GM19324 (cell line): ENCODE data around the gene PAIP1.
"Not testable (repeated sequence)": the region's sequence is repeated elsewhere in the genome, so short reads cannot be mapped to it uniquely, and the experiment has no call there.

ENCODE experiments used
- ATAC-seq: cut with Tn5 transposase; IDR thresholded peaks from one replicate; pipeline ENCODE4 v1.9.1; 2021; ENCODE audit warnings: mild to moderate bottlenecking, moderate library complexity; ENCODE audit not compliant: unreplicated experiment, low FRiP score

PAIP1 gene, protein sequence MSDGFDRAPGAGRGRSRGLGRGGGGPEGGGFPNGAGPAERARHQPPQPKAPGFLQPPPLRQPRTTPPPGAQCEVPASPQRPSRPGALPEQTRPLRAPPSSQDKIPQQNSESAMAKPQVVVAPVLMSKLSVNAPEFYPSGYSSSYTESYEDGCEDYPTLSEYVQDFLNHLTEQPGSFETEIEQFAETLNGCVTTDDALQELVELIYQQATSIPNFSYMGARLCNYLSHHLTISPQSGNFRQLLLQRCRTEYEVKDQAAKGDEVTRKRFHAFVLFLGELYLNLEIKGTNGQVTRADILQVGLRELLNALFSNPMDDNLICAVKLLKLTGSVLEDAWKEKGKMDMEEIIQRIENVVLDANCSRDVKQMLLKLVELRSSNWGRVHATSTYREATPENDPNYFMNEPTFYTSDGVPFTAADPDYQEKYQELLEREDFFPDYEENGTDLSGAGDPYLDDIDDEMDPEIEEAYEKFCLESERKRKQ

DNA sequence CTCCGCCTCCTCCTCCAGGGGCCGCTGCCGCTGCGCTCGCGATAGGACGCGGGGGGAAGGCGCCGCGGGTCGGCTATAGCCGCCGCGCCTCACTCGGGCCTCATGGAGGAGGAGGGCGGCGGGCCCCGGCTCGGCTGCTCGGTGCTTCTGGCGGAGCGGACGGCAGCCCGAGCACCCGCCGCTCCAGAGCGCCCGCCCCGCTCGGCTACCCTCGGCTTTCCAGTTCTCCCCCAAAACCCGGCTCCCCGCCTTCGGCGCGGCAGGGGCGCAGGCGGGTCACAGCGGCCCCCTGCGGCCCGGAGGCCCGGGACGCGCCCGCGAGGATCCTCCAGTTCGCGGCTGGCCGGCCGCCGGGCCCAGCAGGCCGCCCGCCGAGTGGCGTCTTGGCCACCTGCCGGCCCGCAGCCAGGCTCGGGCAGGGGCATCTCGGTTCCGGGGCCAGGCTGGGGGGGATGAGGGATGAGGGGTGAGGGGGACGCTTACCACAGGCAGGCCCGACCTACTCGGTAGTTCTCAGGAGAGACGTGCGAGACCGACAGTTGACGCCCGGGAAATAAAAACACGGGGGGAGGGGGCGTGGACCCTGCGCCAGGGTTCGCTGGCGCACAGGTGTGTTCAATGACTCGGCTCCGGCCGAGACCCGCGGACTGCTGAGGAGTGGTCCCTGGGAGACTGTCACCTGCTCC lies at the start of gene PAIP1:
TSS of gene PAIP1 (minus strand) at position 221 of the 686 bp plus-strand sequence. CDS start 231 bp downstream, outside the sequence.
- ATAC-seq = peak; percentile 86

DNA sequence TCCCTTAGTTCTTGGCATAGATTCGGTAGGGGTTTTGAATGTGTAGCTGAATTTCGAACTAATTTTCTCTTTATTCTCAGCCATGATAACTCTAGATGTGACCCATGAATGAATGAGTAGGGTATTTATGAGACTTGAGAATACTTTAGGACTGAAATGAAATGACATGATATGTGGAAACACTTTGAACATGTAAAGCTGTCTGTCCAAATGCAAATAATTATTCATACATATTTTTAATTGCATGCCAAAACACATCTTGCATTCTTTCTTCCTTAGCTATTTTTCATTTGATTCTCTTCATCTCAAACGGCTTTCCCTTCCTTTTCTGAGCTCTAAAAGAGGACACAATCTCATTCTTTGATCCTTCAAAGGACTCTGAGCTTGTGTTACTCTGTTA lies 49.5 kb upstream of the PAIP1 start:
- no peak for ATAC-seq

DNA sequence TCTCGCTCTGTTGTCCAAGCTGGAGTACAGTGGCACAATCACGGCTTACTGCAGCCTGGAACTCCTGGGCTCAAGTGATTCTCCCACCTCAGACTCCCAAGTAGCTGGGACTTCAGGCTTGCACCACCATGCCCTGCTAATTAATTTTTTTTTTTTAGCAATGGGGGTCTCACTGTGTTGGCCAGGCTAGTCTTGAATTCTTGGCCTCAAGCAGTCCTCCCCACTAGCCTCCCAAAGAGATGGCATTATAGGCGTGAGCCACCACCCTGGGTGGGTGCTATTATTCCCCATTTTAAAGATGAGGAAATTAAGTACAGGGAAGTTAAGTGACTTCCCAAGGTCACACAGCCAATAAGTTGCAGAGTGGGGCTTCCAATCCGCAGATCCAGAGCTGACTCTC lies 47.8 kb upstream of the PAIP1 start:
- ATAC-seq = no peak

DNA sequence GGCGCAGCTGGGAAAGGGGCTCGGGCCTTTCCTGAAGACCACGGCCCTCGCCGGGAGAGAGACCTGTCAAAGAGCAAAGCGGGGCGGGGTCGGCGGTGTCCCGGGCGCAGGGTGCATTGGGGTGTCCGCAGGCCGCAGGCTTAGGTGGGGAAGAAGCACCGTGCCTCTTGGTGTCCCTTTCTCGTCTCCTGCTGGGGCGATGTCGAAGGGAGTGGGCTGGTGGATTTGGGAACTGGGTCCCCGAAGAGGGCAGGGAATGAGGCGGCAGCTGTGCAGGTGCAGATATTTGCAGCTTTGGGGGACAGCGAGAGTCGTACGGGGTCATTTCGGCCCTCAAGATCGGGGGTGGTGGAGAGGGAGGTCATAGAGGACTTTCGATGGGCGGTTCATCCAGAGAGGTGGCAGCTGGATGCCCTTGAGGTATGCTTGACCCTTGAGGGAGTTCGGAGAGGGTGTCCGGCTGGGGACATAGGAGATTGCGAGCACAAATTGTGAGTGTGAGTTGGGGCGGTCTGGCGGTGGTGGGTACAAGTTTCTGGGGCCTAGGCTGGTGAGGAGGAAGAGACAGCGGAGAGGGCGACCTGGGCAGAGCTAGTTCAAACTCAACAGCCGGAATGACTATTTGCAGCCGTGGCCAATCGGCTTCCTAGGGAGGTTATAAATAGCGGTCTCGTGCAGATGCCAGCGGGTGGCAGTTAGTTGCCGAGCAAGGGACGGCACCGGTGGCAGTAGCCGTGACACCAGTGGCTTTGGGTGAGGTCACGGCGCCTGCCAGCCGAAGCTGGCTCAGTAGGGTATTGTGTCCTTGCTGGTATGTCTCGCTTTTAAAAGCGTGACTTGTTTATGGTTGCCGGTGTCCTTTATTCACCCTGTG lies 46.7 kb upstream of the PAIP1 start:
- ATAC-seq = peak; percentile 53

DNA sequence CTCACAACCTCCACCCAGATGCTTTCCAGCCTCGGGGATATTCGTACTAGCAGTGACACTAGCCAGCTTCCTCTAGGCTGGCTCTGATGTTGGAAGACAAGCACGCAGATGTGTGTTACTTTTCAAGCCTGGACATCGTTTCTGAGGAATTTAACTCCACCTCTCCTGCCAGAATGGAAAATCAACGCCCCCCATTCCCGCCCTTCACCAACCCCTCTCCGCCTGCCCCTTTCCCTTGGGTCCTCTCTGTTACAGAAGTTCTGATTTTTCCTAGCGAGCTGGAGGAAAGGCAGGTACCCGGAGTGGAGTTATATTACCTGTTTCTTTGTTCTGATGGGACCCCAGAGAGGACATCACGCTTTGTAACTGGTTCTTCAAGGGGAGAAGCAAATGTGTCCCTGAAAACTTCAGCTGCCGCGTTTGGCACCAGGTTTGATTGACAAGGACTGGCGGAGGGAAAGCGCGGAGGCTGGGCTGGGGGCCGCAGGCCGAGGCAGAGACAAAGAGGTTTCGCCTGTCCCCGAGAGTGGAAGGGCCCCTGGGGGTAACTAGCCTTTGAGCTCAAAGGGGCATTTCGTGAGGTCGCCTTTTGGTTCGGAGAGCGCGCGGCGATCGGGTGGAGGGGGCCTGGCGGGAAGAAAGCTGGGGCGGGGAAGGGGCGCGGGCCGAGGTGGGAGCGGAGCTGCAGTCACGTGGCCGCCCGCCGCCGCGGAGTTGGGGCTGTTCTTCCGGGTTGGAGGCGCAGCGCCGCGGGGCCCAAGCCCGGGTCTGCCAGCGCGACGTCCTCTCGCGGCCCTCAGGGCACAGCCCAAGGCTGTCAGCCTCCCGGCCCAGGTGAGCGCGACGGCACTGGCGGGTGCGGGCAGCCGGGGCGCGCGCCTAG lies 45.8 kb upstream of the PAIP1 start, which contains the start of gene NNT:
TSS of gene NNT (plus strand) at position 720 of the 883 bp plus-strand sequence. CDS start 6,016 bp downstream, outside the sequence.
- peak; percentile 85 for ATAC-seq

DNA sequence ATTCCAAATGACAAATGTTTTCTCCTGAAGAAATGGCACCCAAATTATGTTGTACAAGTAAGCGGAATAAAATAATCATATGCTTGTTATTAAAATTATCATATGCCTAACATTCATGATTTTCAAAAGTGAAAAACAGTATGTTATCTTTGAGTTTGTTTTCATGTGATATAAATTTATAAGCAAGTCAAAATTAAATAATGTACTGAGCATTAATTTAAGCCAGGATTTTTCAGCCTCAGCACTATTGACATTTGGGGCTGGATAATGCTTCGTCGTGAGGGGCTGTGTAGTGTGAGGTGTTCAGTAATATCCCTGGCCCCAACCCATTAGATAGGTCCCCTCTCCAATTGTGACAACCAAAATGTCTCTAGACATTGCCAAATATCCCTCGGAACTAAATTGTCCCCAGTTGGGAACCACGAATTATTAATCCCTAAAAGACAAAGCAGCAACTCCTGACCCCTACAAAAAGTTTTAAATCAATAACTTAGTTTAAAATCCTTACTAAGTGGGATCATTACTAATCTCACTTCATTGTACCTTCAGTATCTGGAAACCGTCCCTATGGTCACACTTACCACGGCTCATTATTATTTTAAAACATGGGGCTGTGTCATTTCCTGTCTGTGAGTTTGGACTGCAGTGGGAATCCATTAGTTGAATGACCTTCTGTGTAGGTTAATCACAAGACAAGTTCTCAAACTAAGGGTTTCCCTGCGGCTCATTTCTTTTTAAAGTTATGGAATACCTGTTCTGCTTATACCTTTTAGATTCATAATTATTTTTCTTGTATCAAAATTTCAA lies 44.8 kb upstream of the PAIP1 start:
- no peak for ATAC-seq

DNA sequence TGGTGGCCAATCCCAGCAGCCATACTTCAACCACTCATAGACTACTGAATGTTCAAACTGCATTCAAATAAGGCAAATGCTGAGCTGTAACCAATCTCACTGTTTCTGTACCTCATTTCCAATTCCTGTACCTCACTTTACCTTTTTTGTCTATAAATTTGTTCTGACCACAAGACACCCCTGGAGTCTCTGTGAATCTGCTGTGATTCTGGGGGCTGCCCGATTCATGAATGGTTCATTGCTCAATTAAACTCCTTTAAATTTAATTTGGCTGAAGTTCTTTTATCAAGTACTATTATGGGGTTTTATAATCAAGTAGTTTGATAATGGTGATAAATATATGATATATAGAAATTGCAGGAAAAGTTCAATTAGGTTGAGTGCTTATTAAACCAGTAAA lies 42.0 kb upstream of the PAIP1 start:
- ATAC-seq = not testable (repeated sequence)

DNA sequence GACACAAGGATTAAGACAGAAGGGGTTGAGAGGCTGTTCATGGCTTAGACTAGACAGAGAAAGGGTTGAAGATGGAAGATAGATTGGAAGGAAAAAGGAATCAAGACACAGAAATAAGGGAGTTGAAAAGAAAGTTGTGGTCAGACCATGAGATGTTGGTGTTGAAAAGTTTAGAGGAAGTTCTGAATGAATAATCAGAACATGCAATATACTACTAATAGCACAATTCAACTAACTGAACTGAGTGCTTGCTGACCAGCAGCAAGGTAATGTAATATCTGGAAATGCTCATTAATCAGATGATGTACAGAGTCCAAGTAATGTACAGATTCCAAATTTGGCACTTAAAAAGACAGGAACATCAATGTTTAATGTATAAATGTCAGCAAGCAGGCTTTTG lies 35.5 kb upstream of the PAIP1 start:
- no peak for ATAC-seq

DNA sequence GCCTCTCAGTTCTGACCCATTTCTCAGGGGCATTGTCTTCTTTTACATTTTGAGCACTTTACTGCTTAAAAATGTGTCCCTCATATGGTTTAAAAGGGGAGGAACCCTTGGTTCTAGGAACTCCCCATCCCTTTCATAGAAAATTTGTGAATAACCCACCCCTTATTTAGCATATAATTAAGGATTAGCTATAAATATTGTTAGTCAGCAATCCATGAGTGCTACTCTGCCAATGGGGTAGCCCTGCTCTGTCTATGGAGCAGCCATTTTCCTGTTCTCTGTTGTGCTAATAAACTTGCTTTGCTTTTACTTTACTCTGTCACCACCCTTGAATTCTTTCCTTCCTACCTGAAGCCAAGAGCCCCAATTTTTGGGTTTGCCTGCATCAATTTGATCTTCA lies 33.8 kb upstream of the PAIP1 start:
- no peak for ATAC-seq

DNA sequence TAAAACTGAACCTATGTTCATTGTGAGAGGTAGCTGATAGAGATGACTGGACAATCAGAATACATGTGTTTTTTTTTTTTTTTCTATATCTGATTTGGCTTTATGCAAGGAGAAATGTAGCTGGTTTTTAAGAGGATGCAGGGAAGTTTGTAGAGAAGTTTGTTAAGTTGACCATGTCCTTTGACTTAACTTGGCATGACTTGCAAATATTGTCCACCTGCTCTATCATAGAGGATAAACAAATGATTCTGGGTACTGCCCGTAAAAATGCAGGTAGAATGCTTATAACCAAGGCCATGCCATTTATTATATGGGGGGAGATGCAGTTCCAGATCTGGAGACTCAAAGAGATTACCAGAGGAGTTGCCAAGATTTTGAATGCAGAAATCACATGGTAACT lies 32.4 kb upstream of the PAIP1 start:
- no peak for ATAC-seq

DNA sequence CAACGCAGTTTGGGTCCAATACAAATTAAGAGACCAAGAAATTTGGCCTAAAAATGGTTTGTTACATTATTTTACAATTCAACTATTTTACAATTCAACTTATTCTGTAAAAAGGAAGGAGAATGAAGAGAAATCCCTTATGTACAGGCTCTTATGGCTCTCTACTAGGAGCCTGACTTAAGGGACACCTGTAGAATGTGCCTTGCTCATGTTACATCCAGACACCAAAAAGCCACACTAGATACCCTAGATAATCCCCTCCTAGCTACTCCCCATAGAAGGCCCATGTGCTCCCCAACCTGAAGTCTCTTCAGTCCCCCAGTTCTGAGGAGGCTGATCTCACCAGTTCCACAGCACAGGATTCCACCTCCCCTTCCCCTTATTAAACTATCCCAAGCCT lies 32.0 kb upstream of the PAIP1 start:
- ATAC-seq = no peak

DNA sequence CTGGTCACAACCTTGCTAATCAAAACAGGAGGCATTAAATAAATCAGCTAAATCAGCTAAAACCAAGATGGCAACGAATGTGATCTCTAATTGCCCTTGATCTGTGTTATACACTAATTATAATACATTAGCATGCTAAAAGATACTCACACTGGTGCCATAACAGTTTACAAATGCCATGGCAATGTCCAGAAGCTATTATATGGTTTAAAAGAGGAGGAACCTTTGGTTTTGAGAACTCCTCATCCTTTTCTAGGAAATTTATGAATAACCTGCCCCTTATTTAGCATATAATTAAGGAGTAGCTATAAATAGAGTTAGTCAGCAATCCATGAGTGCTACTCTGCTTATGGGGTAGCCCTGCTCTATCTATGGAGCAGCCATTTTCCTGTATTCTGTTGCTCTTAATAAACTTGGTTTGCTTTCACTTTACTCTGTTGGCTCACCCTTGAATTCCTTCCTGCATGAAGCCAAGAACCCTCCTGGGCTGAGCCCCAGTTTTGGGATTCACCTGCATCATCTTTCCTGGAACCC lies 27.4 kb upstream of the PAIP1 start:
- no peak for ATAC-seq

DNA sequence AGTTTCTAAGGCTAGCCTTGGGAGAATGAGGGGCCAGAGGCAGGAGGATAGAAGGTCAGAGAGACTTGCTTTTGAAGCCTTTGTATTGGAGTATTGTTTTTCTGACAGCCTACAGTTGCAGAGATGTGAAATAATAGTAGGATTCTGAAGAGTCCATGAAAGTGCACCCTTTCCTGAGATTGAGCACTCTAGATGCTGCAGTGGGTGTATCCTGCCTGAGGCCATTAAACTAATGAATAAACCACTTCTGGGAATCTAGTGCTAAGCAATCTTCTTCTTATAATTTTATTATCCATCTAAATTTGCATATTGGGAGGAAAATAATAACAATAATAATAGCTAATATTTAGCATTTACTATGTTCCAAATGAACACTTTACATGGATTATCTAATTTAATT lies 26.8 kb upstream of the PAIP1 start:
- ATAC-seq = no peak

DNA sequence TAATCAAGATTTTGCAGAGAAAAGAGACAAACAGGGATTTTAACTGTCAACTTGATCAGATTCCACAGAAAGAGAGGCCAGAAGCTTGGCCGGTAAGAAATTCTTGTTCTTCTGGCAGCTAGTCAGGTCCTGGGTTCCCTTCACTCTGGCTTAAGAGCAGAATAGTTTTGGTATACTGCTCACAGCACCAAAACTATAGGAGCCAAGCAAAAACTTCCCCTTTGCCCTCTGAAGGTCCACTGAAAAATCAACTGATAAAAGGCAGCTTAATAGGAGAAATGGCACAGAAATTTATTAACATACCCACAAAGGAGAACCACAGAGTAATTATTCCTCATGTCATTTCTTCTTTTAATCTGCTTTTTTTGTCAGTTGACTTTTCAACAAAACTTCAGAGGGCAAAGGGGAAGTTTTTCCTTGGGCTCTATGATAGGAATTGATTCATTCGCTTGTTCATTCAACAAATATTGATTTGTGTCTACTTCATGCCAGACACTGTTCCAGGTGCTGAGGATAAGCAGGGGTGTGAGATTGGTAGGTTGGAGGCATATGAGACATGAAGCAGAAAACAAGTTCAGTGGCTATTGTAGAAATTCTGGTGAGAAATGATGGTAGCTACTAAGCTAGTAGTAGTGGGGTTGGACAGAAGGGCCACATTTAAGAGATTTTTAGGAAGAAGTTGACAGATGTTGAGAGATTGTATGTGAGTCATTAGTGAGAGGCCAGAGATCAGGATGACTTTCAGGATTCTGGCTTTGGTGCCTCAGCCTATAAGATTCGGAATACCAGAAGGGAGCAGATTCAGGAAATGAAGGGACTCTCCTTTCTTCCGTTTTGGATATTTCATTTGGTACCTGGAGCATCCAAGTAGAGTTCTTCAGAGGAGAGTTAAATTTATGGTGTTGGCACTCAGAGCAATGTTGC lies 25.5 kb upstream of the PAIP1 start:
- no peak for ATAC-seq

DNA sequence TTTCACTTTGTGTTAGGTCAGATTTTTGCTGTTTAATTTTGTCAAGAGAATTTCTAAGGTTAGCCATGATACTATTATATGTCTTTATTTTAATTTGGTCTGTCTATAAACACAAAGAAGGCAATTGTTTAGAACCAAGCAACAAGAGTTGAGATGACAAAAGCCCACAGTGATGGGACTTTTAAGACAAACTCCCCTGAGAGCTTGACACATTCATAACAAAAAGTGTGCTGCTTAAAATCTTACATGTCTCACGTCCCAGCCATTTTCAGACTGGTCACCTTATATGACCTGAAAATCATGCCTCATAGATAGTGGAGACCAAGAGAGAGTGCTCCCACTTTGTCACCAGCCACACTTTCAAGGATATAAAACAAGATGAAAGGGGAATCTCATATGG lies 24.5 kb upstream of the PAIP1 start:
- no peak for ATAC-seq

DNA sequence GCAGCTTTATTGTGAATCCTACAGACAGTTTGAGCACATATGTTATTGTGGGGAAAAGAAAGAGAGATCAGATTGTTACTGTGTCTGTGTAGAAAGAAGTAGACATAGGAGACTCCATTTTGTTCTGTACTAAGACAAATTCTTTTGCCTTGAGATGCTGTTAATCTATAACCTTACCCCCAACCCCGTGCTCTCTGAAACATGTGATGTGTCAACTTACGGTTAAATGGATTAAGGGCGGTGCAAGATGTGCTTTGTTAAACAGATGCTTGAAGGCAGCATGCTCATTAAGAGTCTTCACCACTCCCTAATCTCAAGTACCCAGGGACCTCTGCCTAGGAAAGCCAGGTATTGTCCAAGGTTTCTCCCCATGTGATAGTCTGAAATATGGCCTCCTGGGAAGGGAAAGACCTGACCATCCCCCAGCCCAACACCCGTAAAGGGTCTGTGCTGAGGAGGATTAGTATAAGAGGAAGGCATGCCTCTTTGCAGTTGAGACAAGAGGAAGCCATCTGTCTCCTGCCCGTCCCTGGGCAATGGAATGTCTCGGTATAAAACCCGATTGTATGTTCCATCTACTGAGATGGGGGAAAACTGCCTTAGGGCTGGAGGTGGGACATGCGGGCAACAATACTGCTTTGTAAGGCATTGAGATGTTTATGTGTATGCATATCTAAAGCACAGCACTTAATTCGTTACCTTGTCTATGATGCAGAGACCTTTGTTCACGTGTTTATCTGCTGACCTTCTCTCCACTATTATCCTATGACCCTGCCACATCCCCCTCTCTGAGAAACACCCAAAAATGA lies 23.7 kb upstream of the PAIP1 start:
- ATAC-seq = not testable (repeated sequence)

DNA sequence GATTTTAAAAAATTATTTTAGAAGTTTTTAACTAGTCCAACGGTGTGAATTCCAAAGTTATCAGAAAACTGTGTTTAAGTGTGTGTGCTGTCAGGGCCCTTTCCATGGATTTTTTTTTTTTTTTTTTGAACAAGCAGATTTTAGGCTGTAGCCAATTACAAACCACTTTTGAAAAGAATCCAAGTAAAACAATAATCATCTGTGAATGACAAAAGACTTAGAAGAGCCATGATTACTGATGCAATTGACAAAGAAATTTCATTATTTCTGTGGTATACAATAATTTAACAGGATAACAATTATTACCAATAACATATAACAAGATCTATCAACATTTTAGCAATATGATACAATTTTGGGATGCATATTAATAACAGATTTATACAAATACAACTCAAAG lies 16.2 kb upstream of the PAIP1 start:
- no peak for ATAC-seq
